ENCODE measurements around the gene TSHZ2. TPM values are rescaled to one million over a fixed set of nuclear protein-coding genes. Genes with fewer than 3 reads are reported as not detected.

The TSHZ2 gene
- total and polyA plus RNA-seq, 2 donors (not counting 3 experiments of a cell fraction or from before 2014, with no cell fraction given) = not detected

DNA sequence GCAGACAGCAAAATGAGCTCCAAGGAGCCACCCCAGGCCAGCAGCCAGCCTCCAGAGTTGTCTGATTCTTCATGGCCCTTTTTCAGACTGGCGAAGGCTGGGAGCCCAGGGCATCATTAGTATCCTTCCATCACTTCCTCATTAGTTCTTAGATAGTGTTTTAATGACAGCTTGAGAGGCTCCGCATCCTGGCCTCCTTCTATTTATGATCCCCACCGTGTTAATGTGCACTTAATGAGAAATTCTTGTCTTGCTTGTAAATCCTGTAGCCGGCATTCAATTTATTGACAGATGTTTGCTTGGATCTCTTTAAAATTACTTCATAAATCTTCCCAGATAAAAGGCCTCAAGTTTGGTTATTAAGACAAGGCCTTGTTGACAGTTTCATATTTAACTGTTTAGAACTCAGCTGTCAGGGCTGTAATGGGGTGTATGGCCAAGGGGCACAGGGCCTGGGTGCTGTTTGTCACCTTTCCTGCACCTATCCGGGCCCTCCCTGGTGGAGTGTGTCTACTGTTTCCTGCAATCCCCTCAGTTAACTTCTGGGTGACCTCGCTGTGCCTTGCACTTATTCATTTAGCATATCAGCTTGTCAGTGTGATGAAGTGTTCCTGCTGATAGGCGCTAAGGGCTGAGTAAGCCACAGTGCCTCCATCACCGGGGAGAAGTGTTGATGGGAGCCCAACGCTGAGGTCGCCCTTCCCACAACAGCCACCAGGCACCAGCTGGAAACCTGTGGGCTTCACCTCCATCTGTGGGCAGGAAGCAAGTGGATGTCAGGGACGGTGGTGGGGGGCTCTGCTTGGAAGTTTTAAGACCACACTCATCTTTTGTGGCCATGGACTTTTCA lies 169.3 kb downstream of the TSHZ2 start:
- Histone ChIP-seq H3K9ac (replicated peaks; ENCODE audit: extremely low read depth, insufficient read depth, low read length) (no peak overlapping the region), H3K4me2 (ENCODE audit: insufficient read depth, low read length) (no peak overlapping the region), H3K27me3 (ENCODE audit: control insufficient read depth in 2 of 2, insufficient read depth in 2 of 2, low read length in 2 of 2) (no peaks in the 10 kb centered on the region), H3K79me2 (ENCODE audit: control insufficient read depth, insufficient read depth, low read length) (no peaks in the 10 kb centered on the region), H3K9me1 (replicated peaks; ENCODE audit: control insufficient read depth, extremely low read depth, insufficient read depth, low read length) (no peaks in the 10 kb centered on the region), H2AFZ (ENCODE audit: low read depth, low read length) (no peak overlapping the region), H4K20me1 (replicated peaks; ENCODE audit: control insufficient read depth, extremely low read depth, insufficient read depth, low read length) (no peaks in the 10 kb centered on the region), H3K9me3 (replicated peaks; ENCODE audit: control insufficient read depth, insufficient read depth, low read length) (no peaks in the 10 kb centered on the region), H3K4me1 (ENCODE audit: control insufficient read depth, extremely low read depth, insufficient read depth, low read length) (no peaks in the 10 kb centered on the region), H3K36me3 (ENCODE audit: control insufficient read depth in 2 of 2, extremely low read depth in 1 of 2, insufficient read depth in 2 of 2, low read length in 2 of 2) (no peaks in the 10 kb centered on the region), H3K4me3 (replicated peaks in 1 of 3; ENCODE audit: insufficient read depth in 1 of 3, low read depth in 1 of 3, low read length in 3 of 3) (no peak overlapping the region), H3K27ac (ENCODE audit: insufficient read depth, low read depth, low read length) (no peak overlapping the region)
- no peak for FAIRE-seq
- POLR2A ChIA-PET = no interaction called here
- DNase-seq (ENCODE audit: low read depth, low spot score) = no peak
- CTCF ChIA-PET = interaction anchor here (0.6 to 0.7 kb wide), 2 partner anchors 204 to 658 kb away, joined by 3 to 4 read pairs; no protein-coding TSS in a partner anchor
- BruUV-seq (replicated peaks) = no TSS peak
- TF ChIP-seq JUN (IDR thresholded peaks at IDR 0.05; ENCODE audit: borderline replicate concordance, insufficient read depth, insufficient read length, low read depth) (no peak), FOS (IDR thresholded peaks at IDR 0.05; ENCODE audit: borderline replicate concordance, insufficient read depth, low read length) (no peak), POLR2AphosphoS5 (IDR thresholded peaks at IDR 0.05; ENCODE audit: insufficient read depth, low read depth, low read length) (no peak), POLR2A (IDR thresholded peaks at IDR 0.05; ENCODE audit: low read depth, low read length) (no peak), EZH2 (IDR thresholded peaks at IDR 0.05; ENCODE audit: borderline replicate concordance, low read depth, low read length, severe bottlenecking) (no peak), MYC (IDR thresholded peaks at IDR 0.05; ENCODE audit: low read depth, low read length) (no peak), GATA2 (IDR thresholded peaks at IDR 0.05; ENCODE audit: insufficient read depth, insufficient read length, low read depth, low read length) (no peak)
- TF ChIP-seq, protein P1, sequence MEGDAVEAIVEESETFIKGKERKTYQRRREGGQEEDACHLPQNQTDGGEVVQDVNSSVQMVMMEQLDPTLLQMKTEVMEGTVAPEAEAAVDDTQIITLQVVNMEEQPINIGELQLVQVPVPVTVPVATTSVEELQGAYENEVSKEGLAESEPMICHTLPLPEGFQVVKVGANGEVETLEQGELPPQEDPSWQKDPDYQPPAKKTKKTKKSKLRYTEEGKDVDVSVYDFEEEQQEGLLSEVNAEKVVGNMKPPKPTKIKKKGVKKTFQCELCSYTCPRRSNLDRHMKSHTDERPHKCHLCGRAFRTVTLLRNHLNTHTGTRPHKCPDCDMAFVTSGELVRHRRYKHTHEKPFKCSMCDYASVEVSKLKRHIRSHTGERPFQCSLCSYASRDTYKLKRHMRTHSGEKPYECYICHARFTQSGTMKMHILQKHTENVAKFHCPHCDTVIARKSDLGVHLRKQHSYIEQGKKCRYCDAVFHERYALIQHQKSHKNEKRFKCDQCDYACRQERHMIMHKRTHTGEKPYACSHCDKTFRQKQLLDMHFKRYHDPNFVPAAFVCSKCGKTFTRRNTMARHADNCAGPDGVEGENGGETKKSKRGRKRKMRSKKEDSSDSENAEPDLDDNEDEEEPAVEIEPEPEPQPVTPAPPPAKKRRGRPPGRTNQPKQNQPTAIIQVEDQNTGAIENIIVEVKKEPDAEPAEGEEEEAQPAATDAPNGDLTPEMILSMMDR (IDR thresholded peaks at IDR 0.05; ENCODE audit: extremely low read depth in 1 of 2, insufficient read depth in 1 of 2, low read depth in 1 of 2, low read length in 2 of 2) = no peak
- TF ChIP-seq, protein P2, sequence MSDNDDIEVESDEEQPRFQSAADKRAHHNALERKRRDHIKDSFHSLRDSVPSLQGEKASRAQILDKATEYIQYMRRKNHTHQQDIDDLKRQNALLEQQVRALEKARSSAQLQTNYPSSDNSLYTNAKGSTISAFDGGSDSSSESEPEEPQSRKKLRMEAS (IDR thresholded peaks at IDR 0.05; ENCODE audit: insufficient read depth, insufficient read length) = no peak
- dilution Hi-C loops (cut with MboI; ENCODE audit: extremely low pct_ligation_motif_present, low sequenced_read_pairs) = no loop called here
- intact Hi-C loops (cut with micrococcal nuclease) = no loop called here
